NCI-H2107 treated with DMSO at 0.1 percent for 48 hours (cell line): ENCODE data around the gene UTP15.

Experiments
- DNase-seq: peaks from one replicate; lab custom pipeline; 2025; ENCODE audit not compliant: unreplicated experiment; lab: John Stamatoyannopoulos, UW

Gene UTP15, protein sequence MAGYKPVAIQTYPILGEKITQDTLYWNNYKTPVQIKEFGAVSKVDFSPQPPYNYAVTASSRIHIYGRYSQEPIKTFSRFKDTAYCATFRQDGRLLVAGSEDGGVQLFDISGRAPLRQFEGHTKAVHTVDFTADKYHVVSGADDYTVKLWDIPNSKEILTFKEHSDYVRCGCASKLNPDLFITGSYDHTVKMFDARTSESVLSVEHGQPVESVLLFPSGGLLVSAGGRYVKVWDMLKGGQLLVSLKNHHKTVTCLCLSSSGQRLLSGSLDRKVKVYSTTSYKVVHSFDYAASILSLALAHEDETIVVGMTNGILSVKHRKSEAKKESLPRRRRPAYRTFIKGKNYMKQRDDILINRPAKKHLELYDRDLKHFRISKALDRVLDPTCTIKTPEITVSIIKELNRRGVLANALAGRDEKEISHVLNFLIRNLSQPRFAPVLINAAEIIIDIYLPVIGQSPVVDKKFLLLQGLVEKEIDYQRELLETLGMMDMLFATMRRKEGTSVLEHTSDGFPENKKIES

DNA sequence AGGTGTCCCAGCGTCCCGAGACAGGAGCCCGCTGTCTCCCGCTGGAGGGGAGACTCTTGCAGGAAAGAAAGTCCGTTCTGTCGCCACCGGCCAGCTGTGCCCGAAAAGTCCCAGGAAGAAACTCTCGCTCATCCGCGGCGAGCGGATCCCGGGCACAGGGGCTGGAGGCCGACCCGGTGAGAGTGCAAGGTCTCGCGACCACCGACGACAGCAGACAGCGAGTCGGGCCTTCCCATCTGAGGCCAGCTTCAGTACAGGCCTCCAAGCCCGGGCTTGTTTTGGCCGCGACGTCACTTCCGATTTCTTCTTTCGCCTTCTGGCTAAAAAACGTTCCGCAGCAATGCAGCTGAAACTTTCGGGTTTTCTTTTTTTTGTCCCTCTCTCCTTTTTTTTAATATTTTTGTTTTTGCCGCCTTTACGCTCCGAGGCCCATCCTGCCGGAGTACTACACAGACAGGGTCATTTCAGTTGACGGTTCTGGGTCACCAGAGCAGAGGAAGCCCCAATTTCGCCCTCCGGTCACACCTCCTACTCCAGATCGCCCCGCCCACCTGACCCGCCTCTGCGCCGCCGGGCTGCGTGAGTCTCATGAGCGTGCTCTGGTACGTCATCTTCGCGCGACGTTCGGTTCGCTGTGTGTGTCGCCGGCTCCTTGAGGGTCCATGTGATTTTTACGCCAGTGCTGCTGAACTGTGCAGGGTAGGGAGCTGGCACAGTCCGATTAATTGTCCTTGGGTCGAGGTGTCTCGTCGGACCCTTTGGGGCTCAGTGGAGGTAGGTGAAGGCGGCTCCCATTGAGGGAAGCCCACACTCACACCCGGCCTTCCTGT, at the start of gene UTP15, which contains the start of gene ANKRA2:
Gene UTP15, plus strand, starts transcription at position 605 of the 830 bp plus-strand sequence. CDS start 1,602 bp downstream, outside the sequence.
Gene ANKRA2, minus strand, starts transcription at position 501 of the 830 bp plus-strand sequence. CDS start 2,758 bp downstream, outside the sequence.
- DNase-seq, result peak; percentile 79

DNA sequence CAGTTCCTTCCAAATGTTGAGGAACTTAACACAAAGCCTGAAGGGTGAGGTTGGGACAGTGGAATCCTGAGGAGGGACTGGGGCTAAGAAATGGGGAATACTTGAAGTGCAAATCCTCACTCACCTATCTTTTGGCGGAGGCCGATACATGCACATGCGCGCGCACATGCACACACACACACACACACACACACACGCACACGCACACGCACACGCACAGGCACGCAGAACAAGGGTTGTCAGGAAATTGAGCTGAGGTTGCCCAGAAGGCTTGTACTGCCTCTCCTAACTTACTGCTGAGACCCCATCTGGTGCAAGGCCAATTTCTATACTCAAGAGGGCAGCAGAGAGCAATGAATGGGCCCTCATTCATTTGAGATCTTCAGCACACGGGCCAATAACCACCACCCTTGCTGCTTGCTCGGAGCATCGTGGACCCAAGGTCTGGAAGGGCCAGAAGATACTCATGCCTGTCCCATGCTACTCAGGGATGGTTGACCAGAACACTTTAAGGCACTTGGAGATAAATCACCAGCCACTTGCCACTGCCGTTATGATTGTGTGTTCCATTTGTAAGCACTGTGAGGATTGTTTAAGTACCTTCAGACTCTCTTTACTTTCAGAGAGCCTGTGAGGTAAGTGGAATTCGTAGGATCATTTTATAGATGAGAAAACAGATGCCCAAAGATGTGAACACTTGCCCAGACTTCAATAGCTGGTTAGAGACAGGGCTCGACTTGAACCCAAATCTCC, 45.8 kb upstream of the UTP15 start:
- peak; percentile 43 for DNase-seq

DNA sequence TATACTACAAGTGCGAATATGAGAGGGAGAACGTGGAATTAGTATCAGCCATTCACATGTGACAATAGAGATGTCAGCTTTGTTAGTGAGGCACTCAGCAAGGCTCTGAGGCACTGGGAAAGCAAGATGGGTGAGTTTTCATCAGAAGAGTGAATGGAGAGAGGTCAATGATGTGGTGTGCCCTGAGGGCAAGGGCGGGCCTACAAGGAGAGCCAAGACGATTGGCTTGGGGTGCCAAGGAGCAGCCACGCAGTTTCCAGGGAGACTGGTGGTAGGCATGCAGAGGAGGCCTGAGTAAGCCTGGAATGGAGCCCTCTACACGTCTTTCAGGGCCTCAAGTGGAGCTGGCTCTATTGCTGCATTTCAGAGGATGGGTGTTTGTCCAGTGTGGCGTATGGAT, 42.6 kb upstream of the UTP15 start:
- DNase-seq, result no peak

DNA sequence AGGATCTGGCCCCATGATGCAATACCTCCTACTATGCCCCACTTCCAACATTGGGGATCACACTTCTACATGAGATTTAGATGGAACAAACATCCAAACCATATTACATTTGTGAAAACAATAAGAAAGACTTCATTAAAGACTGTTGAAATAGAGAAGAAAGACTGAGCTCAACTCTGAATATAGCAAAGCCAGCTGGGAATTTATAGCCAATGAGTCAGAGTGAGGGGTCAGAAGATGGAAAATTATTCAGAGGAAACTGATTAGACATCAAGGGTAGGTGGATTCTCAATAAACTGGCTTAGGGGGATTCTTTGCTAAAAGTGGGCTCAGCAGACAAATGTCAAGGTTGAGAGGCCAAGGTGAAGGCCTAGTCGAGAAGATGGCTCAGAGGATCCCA, 41.7 kb upstream of the UTP15 start:
- no peak for DNase-seq

DNA sequence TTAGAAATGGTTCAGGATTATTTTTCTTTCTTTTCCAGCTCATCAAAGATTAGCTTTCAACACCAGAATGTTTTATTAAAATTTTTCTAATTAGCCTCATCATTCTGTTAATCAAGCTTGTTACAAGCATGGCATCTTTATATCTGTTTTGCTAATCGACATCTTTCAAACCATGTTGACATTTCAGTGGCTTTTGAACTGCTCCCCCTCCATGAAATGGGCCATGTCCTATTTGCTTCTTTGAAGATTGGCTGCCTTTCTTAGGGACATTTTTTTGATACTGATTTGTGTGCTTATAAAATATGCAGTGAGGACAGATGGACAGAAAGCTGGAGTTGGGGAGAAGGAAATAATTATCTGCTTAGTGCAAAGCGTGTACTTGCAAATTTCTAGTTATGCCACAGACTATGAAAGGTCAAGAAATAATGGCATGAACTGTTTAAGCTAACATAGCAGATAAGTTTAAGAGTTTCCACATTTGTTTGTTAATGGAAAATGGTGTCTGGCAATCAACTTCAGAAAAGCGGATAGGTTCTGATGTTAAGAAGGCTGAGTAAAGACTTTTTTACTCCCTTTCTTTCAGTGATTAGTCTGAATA, 39.8 kb upstream of the UTP15 start:
- no peak for DNase-seq

DNA sequence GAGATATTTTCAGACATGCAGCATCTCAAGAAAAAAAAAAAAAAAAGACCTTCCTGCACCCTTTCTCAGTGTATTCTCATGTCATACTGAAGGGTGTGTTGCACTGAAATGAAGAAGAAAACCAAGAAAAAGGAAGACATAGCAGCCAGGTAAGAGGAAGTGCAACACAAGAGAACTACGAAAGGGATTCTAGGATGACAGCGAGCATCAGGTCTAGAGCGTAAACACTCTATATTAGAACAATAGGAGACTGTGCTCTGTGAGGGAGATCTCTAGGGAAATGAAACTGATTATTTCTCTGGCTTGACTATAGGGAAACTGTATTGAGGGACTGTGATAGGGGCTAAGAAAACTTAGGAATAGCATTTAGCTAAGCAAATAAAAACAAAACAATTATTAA, 37.3 kb upstream of the UTP15 start:
- peak; percentile 42 for DNase-seq

DNA sequence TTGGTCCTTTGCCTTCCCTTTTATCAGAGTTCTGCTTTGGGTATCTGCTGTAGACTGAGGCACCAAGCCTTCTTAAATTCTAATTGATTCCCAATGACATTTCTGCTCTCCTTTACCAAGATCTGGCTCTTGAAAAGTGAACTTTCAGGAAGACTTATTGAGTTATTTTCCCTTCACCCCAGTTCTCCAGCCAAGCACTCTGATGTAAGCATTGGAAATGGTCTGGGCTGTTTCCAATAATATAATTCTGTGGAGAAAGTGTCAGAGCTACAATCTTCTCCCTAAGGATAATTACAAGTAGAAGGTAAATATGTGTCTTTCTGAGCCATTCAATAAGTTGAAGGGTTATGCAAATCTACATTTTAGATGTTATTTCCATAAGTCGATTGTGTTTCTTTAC, 36.5 kb upstream of the UTP15 start:
- DNase-seq, result no peak

DNA sequence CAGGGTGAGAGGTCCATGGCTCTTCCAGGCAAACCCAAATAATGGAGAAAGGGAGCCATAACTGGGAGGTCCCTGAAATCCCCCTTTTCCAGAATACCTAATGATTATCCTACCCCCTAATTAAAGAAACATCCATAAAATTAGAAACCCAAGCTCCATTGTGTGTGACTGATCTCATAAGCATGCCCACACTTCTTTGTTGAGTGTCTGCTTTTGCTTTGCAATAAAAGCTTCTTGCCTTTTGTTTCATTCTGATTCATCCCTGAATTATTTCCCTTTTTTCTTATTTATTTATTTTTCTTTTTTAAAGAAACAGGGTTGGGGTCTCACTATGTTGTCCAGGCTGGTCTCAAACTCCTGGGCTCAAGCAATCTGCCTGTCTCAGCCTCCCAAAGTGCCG, 34.2 kb upstream of the UTP15 start:
- no peak for DNase-seq

DNA sequence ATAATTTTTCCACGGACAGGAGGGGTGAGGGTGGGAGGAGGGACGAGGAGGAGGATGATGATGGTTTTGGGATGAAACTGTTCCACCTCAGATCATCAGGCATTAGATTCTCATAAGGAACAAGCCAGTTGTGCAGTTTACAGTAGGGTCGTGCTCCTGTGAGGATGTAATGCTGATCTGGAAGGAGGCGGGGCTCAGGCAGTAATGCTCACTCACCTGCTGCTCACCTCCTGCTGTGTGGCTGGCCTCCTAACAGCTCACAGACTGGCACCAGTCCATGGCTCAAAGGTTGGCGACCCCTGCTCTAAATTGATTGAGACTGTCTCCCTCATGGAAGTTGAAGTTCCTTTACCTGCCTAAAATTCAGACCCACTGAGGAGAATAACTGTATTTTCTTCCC, 33.3 kb upstream of the UTP15 start:
- DNase-seq, result no peak

DNA sequence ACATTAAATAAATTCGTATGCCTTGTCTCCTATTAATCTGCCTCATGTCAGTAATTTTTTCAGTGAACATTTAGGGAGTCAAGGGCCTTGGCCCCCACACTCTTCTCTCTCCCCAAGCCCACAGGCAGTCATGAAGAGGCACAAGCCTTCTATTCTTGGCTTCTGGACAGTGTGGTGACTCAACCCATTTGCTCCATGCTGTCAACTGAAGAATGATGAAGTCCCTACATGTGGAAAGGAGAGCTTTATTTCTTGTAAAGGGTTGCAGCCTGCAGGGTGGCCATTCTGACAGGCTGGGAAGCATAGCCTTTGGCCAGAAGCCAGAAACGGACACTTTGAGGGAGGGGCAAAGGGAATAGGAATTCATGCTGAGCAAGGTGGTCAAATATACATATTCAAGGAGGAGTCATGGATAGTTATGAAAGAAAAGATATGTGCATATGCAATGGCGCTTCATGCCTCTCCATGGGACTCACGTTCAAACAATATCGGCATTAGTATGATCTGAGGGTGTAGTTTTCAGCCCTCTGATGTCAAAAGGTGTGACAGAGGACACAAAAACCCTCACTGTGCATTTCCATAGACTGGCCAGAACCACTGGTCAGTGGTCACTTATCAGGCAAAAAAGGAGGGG, 31.4 kb upstream of the UTP15 start:
- no peak for DNase-seq

DNA sequence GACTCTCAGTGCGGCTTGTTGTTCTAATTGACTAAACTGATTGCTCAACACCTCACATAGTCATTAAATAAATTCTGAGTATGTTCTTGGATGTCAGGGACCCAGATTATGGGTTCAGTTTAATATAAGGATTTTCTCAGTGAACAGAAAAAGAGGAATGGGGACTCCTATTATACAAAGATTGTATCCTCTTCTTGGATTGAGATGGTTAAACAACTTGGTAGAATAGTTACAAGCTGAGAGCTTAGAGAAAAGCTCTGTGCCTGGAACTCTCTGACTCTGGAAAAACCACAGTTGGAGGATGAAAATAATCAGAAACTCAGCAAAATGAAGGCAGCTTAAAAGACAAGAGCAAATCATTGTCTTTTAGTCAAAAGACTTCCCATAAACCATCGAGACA, 30.6 kb upstream of the UTP15 start:
- DNase-seq, result no peak

DNA sequence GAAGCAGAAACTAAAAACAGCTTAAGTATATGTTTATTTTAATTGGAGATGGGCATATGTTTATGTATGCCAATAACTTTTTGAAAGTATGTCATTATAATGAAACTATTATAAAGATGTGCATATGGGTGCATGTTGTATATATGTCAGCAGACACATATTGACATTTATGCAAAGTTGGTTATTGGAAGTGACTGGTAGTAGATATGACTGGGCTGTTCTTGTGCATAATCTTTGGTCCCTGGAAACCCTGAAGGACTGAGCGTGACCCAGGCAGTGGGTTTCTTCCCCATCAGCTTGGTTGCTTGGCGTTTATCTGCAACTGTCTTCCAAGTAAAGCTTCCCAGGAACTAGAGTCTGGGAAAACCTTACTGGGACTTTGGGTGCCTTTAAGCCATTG, 25.8 kb upstream of the UTP15 start:
- no peak for DNase-seq

DNA sequence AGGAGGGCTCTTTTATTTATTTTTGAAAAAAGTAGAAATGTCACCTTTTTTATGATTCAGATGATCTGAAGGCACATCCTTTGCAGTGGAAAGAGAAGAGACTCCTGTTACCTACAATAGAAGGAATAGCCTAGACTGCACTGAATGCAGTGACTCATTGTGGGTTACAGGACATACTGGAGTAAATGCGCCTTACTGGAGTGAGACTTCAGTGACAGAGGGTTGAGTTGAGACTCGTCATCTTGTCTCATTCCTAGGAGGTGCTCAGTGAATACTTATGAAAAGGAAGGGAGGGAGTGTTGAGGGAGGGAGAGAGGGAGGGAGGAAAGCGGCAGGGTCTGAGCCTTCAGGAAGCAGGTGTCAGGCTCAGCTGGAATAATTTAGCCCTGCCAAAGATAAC, 25.4 kb upstream of the UTP15 start:
- DNase-seq, result no peak

DNA sequence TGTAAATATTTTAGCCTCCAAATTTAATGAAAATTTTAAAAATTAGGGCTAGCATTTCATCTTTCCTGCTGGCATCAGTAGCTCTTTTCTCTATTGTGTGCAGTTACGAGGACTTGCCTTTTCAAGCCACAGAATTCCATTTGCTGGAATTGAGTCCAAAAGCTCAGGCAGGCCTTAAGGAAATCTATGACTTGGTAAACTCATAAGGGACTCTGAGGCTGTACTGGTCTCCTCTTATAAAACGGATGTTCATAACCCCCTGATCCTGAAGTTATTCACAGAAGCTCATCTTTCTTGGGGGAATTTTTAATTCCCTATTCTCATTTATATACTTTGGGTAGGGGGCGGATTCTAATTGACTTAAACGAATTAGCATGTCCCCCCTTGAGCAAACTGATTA, 23.5 kb upstream of the UTP15 start:
- no peak for DNase-seq

DNA sequence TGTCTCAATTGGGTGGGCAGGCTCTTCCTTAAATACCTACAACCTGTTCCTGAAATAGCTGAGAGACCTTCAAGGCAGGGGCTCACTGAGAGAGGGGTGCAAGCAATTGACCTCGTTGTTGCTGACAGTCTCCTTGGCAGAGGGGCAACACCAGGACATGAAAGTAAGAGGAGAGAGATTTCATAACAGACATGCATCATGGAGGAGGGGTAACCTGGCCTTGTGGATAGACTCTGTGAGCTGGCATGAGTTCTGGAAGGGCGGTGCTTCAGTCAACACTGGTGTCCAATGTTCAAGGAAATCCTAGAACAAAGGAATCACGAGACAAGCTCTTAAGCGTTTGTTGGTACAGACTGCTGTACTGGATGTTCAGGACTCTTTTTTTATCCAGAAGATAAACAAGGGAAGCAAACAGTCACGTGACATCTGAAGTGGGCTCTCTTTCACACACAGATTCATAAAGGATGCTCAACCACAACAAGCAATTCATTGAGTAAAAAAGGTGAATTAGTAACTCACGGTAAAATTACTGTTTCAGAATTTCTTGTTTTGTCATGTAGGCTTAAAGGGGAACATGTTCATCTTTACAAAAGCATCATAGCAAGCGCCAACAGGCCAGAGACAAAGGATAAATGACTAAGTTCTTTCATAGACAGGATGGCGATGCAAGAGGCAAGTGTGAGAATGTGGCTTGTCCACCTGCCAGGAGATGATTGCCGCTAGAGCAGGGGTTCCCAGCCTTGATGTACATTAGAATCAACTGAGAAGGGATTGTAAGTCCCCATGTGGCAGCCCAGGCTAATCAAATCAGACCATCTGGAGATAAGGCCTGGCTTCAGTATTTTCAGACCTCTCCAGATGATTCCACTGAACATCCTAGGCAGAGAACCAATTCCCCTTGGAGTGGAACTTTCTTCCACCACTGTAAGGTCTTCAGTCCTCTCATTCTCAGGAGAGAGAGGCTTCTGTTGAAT, 20.8 kb upstream of the UTP15 start:
- DNase-seq, result peak; percentile 91

DNA sequence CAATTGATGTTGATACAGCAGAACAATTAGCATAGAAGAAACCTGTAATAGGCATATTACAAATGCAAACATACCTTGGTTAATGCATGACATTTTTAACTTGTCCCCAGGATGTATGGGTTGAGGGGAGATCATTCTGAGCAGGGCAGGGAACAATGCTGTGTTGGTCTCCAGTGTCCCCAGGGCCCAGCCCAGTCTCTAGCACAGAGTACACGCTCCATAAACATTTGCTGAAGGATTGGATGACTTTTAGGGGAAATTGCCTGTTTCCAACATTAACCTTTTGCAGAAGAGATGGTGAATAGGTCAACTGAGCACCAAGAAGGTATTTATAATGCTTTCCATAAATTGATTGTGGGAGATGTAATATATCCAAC, 20.2 kb upstream of the UTP15 start:
- DNase-seq, result no peak

DNA sequence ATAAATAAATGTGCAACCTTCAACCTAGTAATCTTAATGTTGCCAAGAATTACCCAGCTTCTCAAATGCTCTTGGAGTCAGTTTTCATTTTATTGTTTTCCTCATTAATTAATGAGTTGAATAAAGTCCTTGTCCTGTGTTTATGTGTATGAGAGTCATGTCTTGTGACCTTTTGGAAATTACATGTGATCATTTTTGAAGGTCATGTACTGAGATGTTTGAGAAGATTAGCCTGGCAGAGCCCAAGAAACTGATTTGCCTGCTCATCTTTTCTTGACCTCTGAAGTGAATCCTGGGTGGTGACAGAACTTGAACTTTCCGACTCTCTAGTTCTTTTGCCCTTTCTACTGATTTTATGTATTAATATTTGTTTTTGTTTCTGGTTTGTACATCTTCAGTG, 15.5 kb upstream of the UTP15 start:
- no peak for DNase-seq

DNA sequence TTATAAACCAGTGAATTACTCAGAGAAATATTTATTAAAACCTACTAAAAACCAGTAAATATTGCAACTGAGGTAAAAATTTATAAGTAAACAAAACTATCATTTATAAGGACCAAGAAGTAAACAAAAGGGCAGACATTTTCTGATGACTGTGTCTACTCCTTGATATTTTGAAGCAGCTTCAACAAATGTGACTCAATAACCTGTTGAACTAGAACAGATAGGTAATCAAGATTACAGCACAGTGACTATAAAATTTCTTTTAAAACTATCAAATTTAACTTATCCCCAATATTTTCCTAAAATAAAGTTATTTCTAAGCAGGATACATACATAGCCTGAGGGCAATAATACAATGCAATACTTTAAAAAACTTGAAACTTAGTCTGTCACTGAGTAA, 12.9 kb upstream of the UTP15 start:
- DNase-seq, result no peak

DNA sequence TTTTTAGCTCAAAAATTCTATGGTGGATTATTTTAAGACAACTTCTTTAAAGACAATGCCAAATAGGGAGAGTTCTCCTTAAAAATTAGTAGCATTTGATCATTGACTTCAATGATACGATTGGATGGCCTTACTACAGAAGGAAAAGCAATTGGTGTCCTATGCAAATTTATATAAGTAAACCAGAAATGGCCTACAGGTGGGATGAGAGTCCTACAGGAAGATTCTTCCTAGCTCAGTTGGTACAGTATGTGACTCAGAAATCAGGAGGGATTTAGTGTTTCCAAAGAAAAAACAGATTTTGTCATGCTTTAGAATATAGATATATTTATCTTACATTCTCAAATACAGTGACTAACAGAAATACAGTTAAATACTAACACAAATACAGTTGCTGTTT, 6.6 kb upstream of the UTP15 start:
- DNase-seq, result no peak
